ENCODE data around the gene POU6F1.
"Not testable (repeated sequence)": the region's sequence is repeated elsewhere in the genome, so short reads cannot be mapped to it uniquely, and the experiment has no call there.

Gene POU6F1, protein sequence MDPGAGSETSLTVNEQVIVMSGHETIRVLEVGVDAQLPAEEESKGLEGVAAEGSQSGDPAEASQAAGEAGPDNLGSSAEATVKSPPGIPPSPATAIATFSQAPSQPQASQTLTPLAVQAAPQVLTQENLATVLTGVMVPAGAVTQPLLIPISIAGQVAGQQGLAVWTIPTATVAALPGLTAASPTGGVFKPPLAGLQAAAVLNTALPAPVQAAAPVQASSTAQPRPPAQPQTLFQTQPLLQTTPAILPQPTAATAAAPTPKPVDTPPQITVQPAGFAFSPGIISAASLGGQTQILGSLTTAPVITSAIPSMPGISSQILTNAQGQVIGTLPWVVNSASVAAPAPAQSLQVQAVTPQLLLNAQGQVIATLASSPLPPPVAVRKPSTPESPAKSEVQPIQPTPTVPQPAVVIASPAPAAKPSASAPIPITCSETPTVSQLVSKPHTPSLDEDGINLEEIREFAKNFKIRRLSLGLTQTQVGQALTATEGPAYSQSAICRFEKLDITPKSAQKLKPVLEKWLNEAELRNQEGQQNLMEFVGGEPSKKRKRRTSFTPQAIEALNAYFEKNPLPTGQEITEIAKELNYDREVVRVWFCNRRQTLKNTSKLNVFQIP

GRCh38 chr12:51217968-51218606 is at the start of gene POU6F1:
Gene POU6F1 (minus strand): TSS chr12:51218062. CDS start chr12:51206836, 11,226 bp downstream.
- DNase-seq, result peak; percentile 29 to 53 (median 46)

- no peak for DNase-seq
Observed at GRCh38 chr12:51265024-51265423, 47.2 kb upstream of the POU6F1 start.

- no peak for DNase-seq
Observed at GRCh38 chr12:51264297-51264696, 46.4 kb upstream of the POU6F1 start.

DNA sequence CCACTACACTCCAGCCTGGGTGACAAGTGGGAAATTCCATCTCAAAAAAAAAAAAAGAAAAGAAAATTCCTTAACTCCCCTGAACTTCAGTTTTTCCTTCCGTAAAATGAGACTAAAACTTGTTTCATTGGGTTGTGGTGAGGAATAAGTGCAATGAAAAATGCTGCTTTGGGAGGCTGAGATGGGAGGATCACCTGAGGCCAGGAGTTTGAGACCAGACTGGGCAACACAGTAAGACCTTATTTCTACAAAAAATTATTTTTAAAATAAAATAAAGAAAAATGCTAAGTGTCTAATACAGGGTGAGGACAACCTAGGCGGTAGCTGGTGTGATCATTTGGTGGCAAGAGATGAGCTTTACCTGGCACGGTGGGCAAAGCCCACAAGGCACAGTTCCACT is 45.5 kb upstream of the POU6F1 start:
- DNase-seq, result no peak

DNA sequence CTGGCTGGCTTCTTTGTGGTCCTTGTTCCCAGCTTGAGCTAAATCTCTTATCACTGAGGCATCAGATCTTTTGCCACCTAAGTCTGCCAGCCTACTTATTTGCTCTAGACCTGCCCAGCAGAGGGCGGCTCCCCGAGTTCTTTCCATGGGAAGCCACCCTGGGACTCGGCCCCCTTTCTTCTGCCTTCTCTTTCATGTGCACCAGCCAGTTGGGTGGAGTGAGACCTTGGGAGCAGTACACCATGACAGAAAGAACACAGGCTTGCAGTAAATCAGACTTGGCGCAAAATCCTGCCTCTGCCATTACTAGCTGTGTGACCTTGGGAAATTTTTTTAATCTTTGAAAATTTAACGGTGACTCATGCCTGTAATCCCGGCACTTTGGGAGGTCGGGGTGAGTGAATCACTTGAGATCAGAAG is 44.9 kb upstream of the POU6F1 start:
- DNase-seq, result no peak

DNA sequence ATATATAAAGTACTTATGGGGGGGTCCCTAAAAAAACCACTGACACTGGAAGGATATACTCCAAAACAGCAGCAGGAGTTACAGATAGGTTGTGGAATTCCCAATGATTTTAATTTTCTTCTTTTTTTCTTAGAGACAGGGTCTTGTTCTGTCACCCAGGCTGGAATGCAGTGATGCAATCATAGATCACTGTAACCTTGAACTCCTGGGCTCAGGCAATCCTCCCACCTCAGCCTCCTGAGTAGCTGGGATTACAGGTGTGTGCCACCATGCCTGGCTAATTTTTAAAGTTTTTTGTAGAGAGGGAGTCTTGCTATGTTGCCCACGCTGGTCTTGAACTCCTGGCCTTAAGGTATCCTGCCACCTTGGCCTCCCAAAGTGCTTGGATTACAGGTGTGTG is 41.7 kb upstream of the POU6F1 start:
- not testable (repeated sequence) for DNase-seq

- DNase-seq, result no peak
Observed at GRCh38 chr12:51254536-51254935, 36.7 kb upstream of the POU6F1 start.

DNA sequence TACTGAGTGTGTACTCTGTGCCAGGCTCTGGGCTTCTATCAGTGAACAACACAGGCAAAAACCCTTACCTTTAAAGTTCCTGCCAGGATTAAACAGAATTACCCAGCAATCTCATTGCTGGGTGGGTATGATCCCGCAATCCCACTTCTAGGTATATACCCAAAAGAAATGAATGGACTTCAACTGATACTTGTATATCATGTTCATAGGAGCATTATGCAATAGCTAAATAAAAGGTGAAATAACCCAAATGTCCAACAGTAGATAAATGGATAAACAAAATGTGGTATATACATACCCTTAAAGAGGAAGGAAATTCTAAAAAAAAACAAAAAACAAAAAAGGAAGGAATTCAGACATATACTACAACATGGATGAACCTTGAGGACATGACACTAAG is 35.4 kb upstream of the POU6F1 start:
- no peak for DNase-seq

- DNase-seq, result no peak
Observed at GRCh38 chr12:51247523-51248206, 29.8 kb upstream of the POU6F1 start.

- peak in 1 of 4 experiments; percentile 10 for DNase-seq
Observed at GRCh38 chr12:51246254-51246853, 28.5 kb upstream of the POU6F1 start.

GRCh38 chr12:51245476-51246253 is 27.8 kb upstream of the POU6F1 start:
- DNase-seq, result no peak

DNA sequence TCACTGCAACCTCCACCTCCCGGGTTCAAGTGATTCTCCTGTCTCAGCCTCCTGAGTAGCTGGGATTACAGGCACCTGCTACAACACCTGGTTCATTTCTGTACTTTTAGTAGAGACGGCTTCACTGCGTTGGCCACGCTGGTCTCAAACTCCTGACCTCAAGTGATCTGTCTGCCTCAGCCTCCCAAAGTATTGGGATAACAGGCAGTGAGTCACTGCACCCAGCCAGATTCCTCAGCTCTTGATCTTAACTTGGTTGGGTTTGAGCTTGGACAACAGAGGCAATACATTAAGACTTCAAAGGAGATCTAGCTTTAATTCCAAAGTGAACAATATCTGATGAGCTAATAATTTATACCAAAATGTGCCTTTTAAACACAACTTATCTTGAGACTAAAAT is 26.4 kb upstream of the POU6F1 start:
- no peak for DNase-seq

GRCh38 chr12:51242876-51243275 is 25.0 kb upstream of the POU6F1 start:
- DNase-seq, result no peak

GRCh38 chr12:51242120-51242519 is 24.3 kb upstream of the POU6F1 start:
- DNase-seq, result no peak

DNA sequence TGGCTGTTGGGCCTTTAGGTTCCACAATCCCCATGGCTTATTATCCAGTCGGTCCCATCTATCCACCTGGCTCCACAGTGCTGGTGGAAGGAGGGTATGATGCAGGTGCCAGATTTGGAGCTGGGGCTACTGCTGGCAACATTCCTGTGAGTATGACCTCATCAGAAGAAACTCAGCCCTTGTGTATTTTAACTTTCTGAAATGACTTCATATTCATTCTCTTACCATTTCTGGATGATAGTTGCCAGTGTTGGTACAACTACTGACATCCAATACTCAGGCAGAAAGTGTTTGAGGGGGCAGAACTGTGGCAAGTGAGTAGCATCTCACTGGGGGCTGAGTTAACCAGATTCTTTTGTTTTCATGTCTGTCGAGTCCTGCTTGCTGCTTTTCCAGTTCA is 23.1 kb upstream of the POU6F1 start:
- DNase-seq, result no peak

- peak; percentile 79 to 94 (median 90) for DNase-seq
Observed at GRCh38 chr12:51238510-51239334, 20.9 kb upstream of the POU6F1 start, which contains the start of gene DAZAP2. Gene DAZAP2 (plus strand): TSS chr12:51238826. CDS start chr12:51238908, 82 bp downstream.

GRCh38 chr12:51238037-51238509 is 20.2 kb upstream of the POU6F1 start:
- no peak for DNase-seq

- no peak for DNase-seq
Observed at GRCh38 chr12:51234530-51234929, 16.7 kb upstream of the POU6F1 start.

DNA sequence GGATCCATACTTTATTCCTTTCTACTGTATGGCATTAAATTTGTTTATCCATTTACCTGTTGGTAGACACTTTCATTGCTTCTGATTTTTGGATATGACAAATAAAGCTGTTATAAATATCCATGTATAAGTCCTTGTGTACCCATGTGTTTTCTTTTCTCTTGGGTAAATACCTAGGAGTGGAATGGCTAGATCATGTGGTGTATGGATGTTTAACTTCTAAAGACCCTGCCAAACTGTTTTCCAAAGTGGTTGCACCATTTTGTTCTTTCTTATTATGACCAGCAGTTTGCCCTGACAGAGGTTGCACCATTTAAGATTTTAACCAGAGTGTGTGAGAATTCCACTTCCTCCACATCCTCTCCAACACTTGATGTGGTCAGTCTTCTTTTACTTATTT is 14.8 kb upstream of the POU6F1 start:
- no peak for DNase-seq

DNA sequence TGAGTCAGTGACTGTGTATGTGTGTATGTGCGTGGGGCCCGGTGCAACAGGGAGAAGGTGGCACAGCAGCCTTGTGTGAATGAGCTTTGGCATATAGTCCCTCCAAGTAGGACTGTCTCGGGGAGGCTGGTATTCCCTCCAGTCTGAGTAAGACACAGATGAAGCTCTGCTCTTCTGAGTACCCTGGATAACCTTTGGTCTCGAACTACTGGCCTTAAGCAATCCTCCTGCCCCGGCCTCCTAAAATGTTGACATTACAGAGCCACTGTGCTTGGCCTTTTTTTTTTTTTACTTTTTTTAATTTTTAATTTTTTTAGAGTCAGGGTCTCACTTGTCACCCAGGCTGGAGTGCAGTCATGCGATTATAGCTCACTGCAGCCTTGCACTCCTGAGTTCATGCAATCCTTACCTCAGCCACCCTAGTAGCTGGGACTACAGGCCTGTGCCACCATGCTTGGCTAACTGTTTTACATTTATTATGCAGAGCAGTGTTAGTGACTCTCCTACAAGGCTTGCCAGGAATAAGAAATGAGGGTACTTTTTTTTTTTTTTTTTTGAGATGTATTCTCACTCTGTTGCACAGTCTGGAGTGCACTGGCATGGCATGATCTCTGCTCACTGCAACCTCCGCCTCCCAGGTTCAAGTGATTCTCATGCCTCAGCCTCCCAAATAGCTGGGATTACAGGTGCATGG is 11.4 kb upstream of the POU6F1 start:
- no peak for DNase-seq
